Aorta (tissue), 5 donors: ENCODE measurements around the gene SLC44A3. TPM values are rescaled to one million over a fixed set of nuclear protein-coding genes. Genes with fewer than 3 reads are reported as not detected.
"Not testable (repeated sequence)": the region's sequence is repeated elsewhere in the genome, so short reads cannot be mapped to it uniquely, and the experiment has no call there.

ENCODE experiments used
- ATAC-seq: fragments of 200-7000 bp; cut with Tn5 transposase; one replicate; pipeline ENCODE4 v1.9.1; 2022; ENCODE audit warnings: moderate library complexity; ENCODE audit not compliant: low FRiP score
- DNase-seq, 2 donors: peaks; one replicate each; pipeline ENCODE4 v3.0.0-alpha.2; 2020
- H3K27ac ChIP-seq, 2 donors: one replicate each; pipeline ENCODE4 v1.5.1; 2013; ENCODE audit warnings: low read length in 2 of 2, mild to moderate bottlenecking in 2 of 2, moderate library complexity in 2 of 2, control low read depth in 1 of 2, inconsistent platforms in 1 of 2, low read depth in 1 of 2
- H3K27me3 ChIP-seq, 2 donors: one replicate each; pipeline ENCODE4 v1.6.1; 2013; ENCODE audit warnings: control low read depth in 1 of 2, low read length in 1 of 2, mild to moderate bottlenecking in 1 of 2, moderate library complexity in 1 of 2; ENCODE audit not compliant: insufficient read depth in 2 of 2, control insufficient read depth in 1 of 2
- H3K36me3 ChIP-seq, 2 donors: one replicate each; pipeline ENCODE4 v1.6.1; 2013; ENCODE audit warnings: control low read depth in 1 of 2, low read length in 1 of 2, mild to moderate bottlenecking in 1 of 2; ENCODE audit not compliant: insufficient read depth in 2 of 2, control insufficient read depth in 1 of 2
- H3K4me1 ChIP-seq, 2 donors: one replicate each; pipeline ENCODE4 v1.6.1; 2013; ENCODE audit warnings: low read length in 2 of 2, control low read depth in 1 of 2, mild to moderate bottlenecking in 1 of 2, moderate library complexity in 1 of 2; ENCODE audit not compliant: insufficient read depth in 2 of 2, control insufficient read depth in 1 of 2
- H3K4me3 ChIP-seq, 2 donors: one replicate each; pipeline ENCODE4 v1.5.1; 2013; ENCODE audit warnings: low read length in 2 of 2, control low read depth in 1 of 2, mild to moderate bottlenecking in 1 of 2
- H3K9me3 ChIP-seq: one replicate; pipeline ENCODE4 v1.6.1; 2013; ENCODE audit warnings: mild to moderate bottlenecking, low read length; ENCODE audit not compliant: control insufficient read depth
- whole genome bisulfite sequencing, 2 donors: extraction: QIAGEN DNeasy Blood & Tissue Kit; methylation state at CpG; one replicate each; pipeline ENCODE4 v1.1.7; 2013; 5-methylcytosine and 5-hydroxymethylcytosine counted together
- intact Hi-C, 2 donors: fragments of 100-400 bp; cut with DNase I; formaldehyde crosslinking; loops; one replicate each; pipeline versions ENCODE4 v1.14.2 to v1.15.0; 2022
- polyA plus RNA-seq, 2 donors: library from polyadenylated mRNA; stranded (reverse); fragments of 200-250 nt; gene quantifications; one replicate each; pipeline ENCODE4 v1.2.3, GENCODE V29; 2013
- total RNA-seq, 2 donors: library from RNA; stranded (reverse); fragmentation: NEBNext Ultra II Directional; extraction: Animal tissue kit (Norgen Biotek cat#: 25700); gene quantifications; one replicate each; pipeline ENCODE4 v1.2.1, GENCODE V29; 2021
- donor health status: healthy with polysubstance abuse.
- donor health status: Bipolar disorder and iron deficiency.
- donor health status: DM: no; HTN: no; CAD: no.
- donor health status: DM: no; HTN: no; CAD: no.
- donor health status: DM: yes; HTN: yes; CAD: no.

SLC44A3 gene
- total and polyA plus RNA-seq, 4 donors = 2.3 to 7.2 (median 4.3) TPM

GRCh38 chr1:94832931-94833585, 12.9 kb downstream of the SLC44A3 start:
- DNase-seq (no peak), ATAC-seq (no peak)
- no peak overlapping the region for H3K4me3 ChIP-seq
- 94 to 97% methylated on average over 6 of the region's 6 CpGs for WGBS, 2 donors
- no peak overlapping the region for H3K27ac ChIP-seq
- peaks cover 0 to 2% of the 10 kb centered on the region in 2 donors for H3K4me1 ChIP-seq
- H3K9me3 ChIP-seq = no peaks in the 10 kb centered on the region
- H3K36me3 ChIP-seq = peaks cover 0 to 2% of the 10 kb centered on the region in 2 donors
- H3K27me3 ChIP-seq = no peaks in the 10 kb centered on the region
- intact Hi-C loops = no loop called here

GRCh38 chr1:94836891-94837290, 16.7 kb downstream of the SLC44A3 start:
- ATAC-seq (no peak), DNase-seq (no peak)
- intact Hi-C loops = no loop called here
- peaks cover 0 to 2% of the 10 kb centered on the region in 2 donors for H3K36me3 ChIP-seq
- no peaks in the 10 kb centered on the region for H3K9me3 ChIP-seq
- whole genome bisulfite sequencing, 2 donors = 97 to 98% methylated on average over 2 of the region's 2 CpGs
- H3K4me3 ChIP-seq = no peak overlapping the region
- no peaks in the 10 kb centered on the region for H3K27me3 ChIP-seq
- peaks cover 0 to 2% of the 10 kb centered on the region in 2 donors for H3K4me1 ChIP-seq
- H3K27ac ChIP-seq = no peak overlapping the region

- H3K9me3 ChIP-seq, DNase-seq, intact Hi-C loops, H3K36me3 ChIP-seq, H3K4me3 ChIP-seq, H3K4me1 ChIP-seq, ATAC-seq, H3K27me3 ChIP-seq, H3K27ac ChIP-seq: not testable (repeated sequence)
- 83 to 92% methylated on average over 9 of the region's 9 CpGs for WGBS, 2 donors
Observed at GRCh38 chr1:94840381-94840780, 20.2 kb downstream of the SLC44A3 start.

GRCh38 chr1:94840808-94841207, 20.7 kb downstream of the SLC44A3 start:
- 97 to 99% methylated on average over 5 of the region's 5 CpGs for WGBS, 2 donors

GRCh38 chr1:94843430-94843829, 23.3 kb downstream of the SLC44A3 start:
- Histone ChIP-seq H3K4me1 (no peaks in the 10 kb centered on the region), H3K36me3 (no peaks in the 10 kb centered on the region), H3K9me3 (no peaks in the 10 kb centered on the region), H3K27me3 (no peaks in the 10 kb centered on the region), H3K27ac (no peak overlapping the region), H3K4me3 (no peak overlapping the region)
- DNase-seq = no peak
- intact Hi-C loops = no loop called here
- no peak for ATAC-seq
- WGBS, 2 donors = 93 to 96% methylated on average over 6 of the region's 6 CpGs

More at GRCh38 chr1:94840808-94841207, 20.7 kb downstream of the SLC44A3 start:
- H3K4me1 ChIP-seq = peaks cover 0 to 2% of the 10 kb centered on the region in 2 donors
- ATAC-seq = no peak
- no peak overlapping the region for H3K4me3 ChIP-seq
- H3K9me3 ChIP-seq = no peaks in the 10 kb centered on the region
- no peak overlapping the region for H3K27ac ChIP-seq
- no peaks in the 10 kb centered on the region for H3K36me3 ChIP-seq
- H3K27me3 ChIP-seq = no peaks in the 10 kb centered on the region
- DNase-seq = no peak
- intact Hi-C loops = no loop called here

- Histone ChIP-seq H3K9me3 (no peaks in the 10 kb centered on the region), H3K27ac (no peak overlapping the region), H3K27me3 (no peaks in the 10 kb centered on the region), H3K36me3 (no peaks in the 10 kb centered on the region), H3K4me1 (no peaks in the 10 kb centered on the region), H3K4me3 (no peak overlapping the region)
- intact Hi-C loops = no loop called here
- DNase-seq (no peak), ATAC-seq (no peak)
- WGBS, 2 donors = 92 to 95% methylated on average over 4 of the region's 4 CpGs
Observed at GRCh38 chr1:94843846-94844245, 23.7 kb downstream of the SLC44A3 start.

- Histone ChIP-seq H3K36me3 (no peaks in the 10 kb centered on the region), H3K27me3 (no peaks in the 10 kb centered on the region), H3K4me1 (no peaks in the 10 kb centered on the region), H3K9me3 (no peaks in the 10 kb centered on the region), H3K27ac (no peak overlapping the region), H3K4me3 (no peak overlapping the region)
- no peak for DNase-seq
- 39 to 75% methylated on average over 5 of the region's 5 CpGs for WGBS, 2 donors
- intact Hi-C loops = no loop called here
- ATAC-seq = no peak
Observed at GRCh38 chr1:94846308-94846707, 26.2 kb downstream of the SLC44A3 start.

GRCh38 chr1:94851571-94851970, 31.4 kb downstream of the SLC44A3 start:
- intact Hi-C loops = loop anchor here in 1 of 2 donors (5.0 kb wide), 1 partner anchor 76 kb away; the partner anchor contains the start of gene CNN3
- ATAC-seq (no peak), DNase-seq (no peak)
- Histone ChIP-seq H3K4me1 (peaks cover 0 to 3% of the 10 kb centered on the region in 2 donors), H3K27me3 (no peaks in the 10 kb centered on the region), H3K4me3 (no peak overlapping the region), H3K9me3 (no peaks in the 10 kb centered on the region), H3K36me3 (no peaks in the 10 kb centered on the region), H3K27ac (no peak overlapping the region)
- 0 to 13% methylated on average over 1 of the region's 1 CpG for WGBS, 2 donors

- H3K9me3 ChIP-seq = no peaks in the 10 kb centered on the region
- no peak overlapping the region for H3K27ac ChIP-seq
- DNase-seq (no peak), ATAC-seq (no peak)
- no peak overlapping the region for H3K4me3 ChIP-seq
- H3K4me1 ChIP-seq = peaks cover 0 to 3% of the 10 kb centered on the region in 2 donors
- no peaks in the 10 kb centered on the region for H3K36me3 ChIP-seq
- WGBS, 2 donors = 53 to 55% methylated on average over 2 of the region's 2 CpGs
- H3K27me3 ChIP-seq = no peaks in the 10 kb centered on the region
- intact Hi-C loops = loop anchor here in 1 of 2 donors (5.0 kb wide), 1 partner anchor 75 kb away; the partner anchor contains the start of gene CNN3
Observed at GRCh38 chr1:94852788-94853187, 32.6 kb downstream of the SLC44A3 start.
